ENCODE results near the gene VKORC1. TPM values are rescaled to one million over a fixed set of nuclear protein-coding genes. Genes with fewer than 3 reads are reported as not detected.

VKORC1 gene
- total RNA-seq, 1 donor from 2014 or later: 59.6 TPM

- Mint-ChIP-seq H3K36me3 (ENCODE audit: low read depth, unreplicated experiment) (peaks cover 11% of the 10 kb centered on the region), H3K27ac (ENCODE audit: unreplicated experiment) (peak overlapping the region; percentile 98), H3K4me1 (ENCODE audit: unreplicated experiment) (peaks cover 25% of the 10 kb centered on the region), H3K9me3 (ENCODE audit: unreplicated experiment) (no peaks in the 10 kb centered on the region), H3K27me3 (ENCODE audit: unreplicated experiment) (peaks cover 18% of the 10 kb centered on the region), H3K4me3 (ENCODE audit: unreplicated experiment) (peak overlapping the region; percentile 98)
- peak; percentile 18 for DNase-seq (ENCODE audit: low spot score)
- TF ChIP-seq CTCF (IDR thresholded peaks at IDR 0.05; ENCODE audit: unreplicated experiment): no peak
Measured at GRCh38 chr16:31072540-31073141, 22.0 kb downstream of the VKORC1 start.

GRCh38 chr16:31071861-31072260 is 22.7 kb downstream of the VKORC1 start:
- H3K9me3 Mint-ChIP-seq (ENCODE audit: unreplicated experiment): no peaks in the 10 kb centered on the region
- DNase-seq (ENCODE audit: low spot score): no peak
- peak overlapping the region; percentile 98 for H3K4me3 Mint-ChIP-seq (ENCODE audit: unreplicated experiment)
- peak overlapping the region; percentile 98 for H3K27ac Mint-ChIP-seq (ENCODE audit: unreplicated experiment)
- peaks cover 11% of the 10 kb centered on the region for H3K36me3 Mint-ChIP-seq (ENCODE audit: low read depth, unreplicated experiment)
- H3K27me3 Mint-ChIP-seq (ENCODE audit: unreplicated experiment): peaks cover 18% of the 10 kb centered on the region
- H3K4me1 Mint-ChIP-seq (ENCODE audit: unreplicated experiment): peaks cover 25% of the 10 kb centered on the region
- TF ChIP-seq CTCF (IDR thresholded peaks at IDR 0.05; ENCODE audit: unreplicated experiment): no peak

DNA sequence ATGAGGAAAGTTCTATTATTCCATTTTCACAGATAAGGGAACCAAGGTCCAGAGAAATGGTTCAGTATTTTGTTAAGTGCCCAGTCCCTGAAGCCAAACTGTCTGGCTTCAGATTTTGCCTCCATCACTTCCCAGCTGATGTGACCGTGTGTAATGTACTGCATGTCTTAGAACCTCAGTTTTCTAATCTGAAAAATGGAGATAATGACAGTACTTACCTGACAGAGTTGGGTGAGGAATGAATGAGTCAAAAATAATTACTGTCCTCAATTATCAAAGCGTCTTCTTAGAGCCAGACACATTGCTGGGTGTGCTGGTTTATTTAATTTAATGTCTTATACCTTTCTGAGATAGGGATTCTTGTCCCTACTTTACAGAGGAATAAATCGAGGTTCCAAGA is 27.3 kb downstream of the VKORC1 start:
- H3K9me3 Mint-ChIP-seq (ENCODE audit: unreplicated experiment): no peaks in the 10 kb centered on the region
- DNase-seq (ENCODE audit: low spot score): no peak
- H3K27me3 Mint-ChIP-seq (ENCODE audit: unreplicated experiment): peaks cover 20% of the 10 kb centered on the region
- peaks cover 39% of the 10 kb centered on the region for H3K4me1 Mint-ChIP-seq (ENCODE audit: unreplicated experiment)
- no peak overlapping the region for H3K4me3 Mint-ChIP-seq (ENCODE audit: unreplicated experiment)
- H3K27ac Mint-ChIP-seq (ENCODE audit: unreplicated experiment): no peak overlapping the region
- no peak for TF ChIP-seq CTCF (IDR thresholded peaks at IDR 0.05; ENCODE audit: unreplicated experiment)
- peaks cover 11% of the 10 kb centered on the region for H3K36me3 Mint-ChIP-seq (ENCODE audit: low read depth, unreplicated experiment)

DNA sequence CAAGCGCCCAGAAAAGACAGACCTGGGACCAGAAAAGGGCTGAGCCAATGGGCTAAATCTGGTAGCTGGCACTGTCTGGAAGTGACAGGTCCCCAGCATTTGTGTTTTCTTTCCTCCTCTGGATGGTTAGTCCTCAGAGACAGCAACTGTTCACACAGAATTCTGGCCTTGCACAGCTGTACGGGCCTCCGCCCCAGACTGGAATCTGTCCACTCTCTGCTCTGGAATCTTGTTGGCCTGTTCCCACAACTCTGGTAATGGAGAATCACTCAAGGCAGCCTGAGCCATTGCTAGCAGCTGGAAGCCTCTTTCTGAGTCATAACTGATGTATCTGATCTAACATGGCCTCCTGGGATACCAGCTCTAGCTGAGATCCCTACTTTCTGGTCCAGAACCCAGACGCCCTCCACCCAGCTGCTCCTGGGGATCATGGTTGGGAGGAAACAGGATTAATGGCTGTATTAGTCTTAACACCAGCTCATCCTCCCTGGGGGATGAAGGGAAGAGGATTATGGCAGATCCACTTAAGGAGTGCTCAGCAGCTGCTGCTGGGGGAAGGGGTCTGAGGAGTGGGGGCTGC is 29.6 kb downstream of the VKORC1 start:
- Mint-ChIP-seq H3K4me3 (ENCODE audit: unreplicated experiment) (peak overlapping the region; percentile 80), H3K4me1 (ENCODE audit: unreplicated experiment) (peaks cover 31% of the 10 kb centered on the region), H3K9me3 (ENCODE audit: unreplicated experiment) (no peaks in the 10 kb centered on the region), H3K27ac (ENCODE audit: unreplicated experiment) (peak overlapping the region; percentile 97), H3K27me3 (ENCODE audit: unreplicated experiment) (peaks cover 22% of the 10 kb centered on the region), H3K36me3 (ENCODE audit: low read depth, unreplicated experiment) (peaks cover 19% of the 10 kb centered on the region)
- DNase-seq (ENCODE audit: low spot score): no peak
- no peak for TF ChIP-seq CTCF (IDR thresholded peaks at IDR 0.05; ENCODE audit: unreplicated experiment)

DNA sequence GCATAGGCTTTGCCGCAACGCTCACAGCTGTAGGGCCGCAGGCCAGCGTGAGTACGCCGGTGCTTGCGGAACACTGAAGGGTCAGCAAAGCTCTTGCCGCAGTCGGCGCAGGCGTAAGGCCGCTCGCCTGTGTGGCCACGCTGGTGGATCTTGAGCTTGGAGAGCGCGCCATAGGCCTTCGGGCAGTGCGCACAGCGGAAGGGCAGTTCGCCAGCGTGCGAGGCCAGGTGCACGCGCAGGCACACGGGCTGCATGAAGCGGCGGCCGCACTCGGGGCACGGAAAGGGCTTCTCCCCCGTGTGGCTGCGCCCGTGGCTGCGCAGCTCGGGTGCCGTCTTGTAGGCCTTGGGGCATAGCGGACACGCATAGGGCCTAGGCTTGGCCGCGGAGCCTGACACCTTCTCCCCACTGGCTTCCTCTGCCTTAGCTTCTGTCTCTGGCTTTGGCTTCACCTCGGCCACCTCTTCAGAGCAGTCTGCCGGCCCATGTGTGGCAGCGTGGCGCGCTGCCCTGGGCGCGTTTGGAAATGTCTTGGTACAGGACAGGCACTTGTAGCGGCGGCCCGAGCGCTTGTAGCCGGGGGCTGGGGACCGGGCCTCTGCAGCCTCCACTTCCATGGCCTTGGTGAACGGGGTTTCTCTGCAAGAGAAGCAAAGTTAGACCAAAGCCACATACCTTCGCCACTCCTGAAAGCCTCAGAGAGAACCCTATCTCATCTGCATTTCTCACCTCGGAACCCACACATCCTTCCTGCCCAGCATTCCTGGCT is 30.6 kb downstream of the VKORC1 start:
- DNase-seq (ENCODE audit: low spot score): no peak
- Mint-ChIP-seq H3K36me3 (ENCODE audit: low read depth, unreplicated experiment) (peaks cover 19% of the 10 kb centered on the region), H3K27me3 (ENCODE audit: unreplicated experiment) (peaks cover 22% of the 10 kb centered on the region), H3K4me3 (ENCODE audit: unreplicated experiment) (peak overlapping the region; percentile 80), H3K27ac (ENCODE audit: unreplicated experiment) (peak overlapping the region; percentile 97), H3K4me1 (ENCODE audit: unreplicated experiment) (peaks cover 31% of the 10 kb centered on the region), H3K9me3 (ENCODE audit: unreplicated experiment) (no peaks in the 10 kb centered on the region)
- no peak for TF ChIP-seq CTCF (IDR thresholded peaks at IDR 0.05; ENCODE audit: unreplicated experiment)

Measured in endothelial cell (in vitro differentiated cells).